GM21723 (cell line): ENCODE results near the gene NRCAM.

ENCODE experiments used
- ATAC-seq: cut with Tn5 transposase; IDR thresholded peaks from one replicate; pipeline ENCODE4 v1.9.1; 2021; ENCODE audit warnings: mild to moderate bottlenecking, moderate library complexity; ENCODE audit not compliant: unreplicated experiment

NRCAM gene

DNA sequence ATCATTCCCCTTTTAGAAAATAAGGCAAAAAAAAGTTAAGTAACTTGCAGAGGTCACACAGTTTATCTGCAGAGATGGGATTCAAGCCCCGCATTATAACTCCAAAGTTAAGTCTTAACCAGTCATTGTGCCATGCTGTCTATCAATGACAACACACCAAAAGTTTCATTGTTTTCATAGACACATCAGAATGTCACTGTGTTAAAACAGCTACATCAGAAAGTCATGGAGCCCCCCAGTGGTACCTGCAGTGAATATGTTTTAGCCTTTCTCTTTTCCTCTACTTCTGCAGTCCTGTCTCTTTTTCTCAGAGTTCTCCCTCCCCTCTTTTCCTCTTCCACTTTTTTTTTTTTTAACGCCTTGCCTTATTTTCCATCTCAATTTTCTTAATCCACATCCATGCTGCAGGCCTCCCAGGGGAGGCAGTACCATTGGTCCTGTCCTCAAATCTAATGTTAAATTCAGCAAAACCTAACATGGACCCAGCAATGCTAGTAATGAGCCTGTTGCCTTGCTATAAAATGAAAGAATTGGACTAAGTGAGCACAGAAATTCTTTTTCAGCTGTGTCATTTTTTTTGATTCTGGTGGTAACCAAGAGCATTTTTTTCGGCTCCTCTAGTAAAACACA is 3.8 kb upstream of the NRCAM start:
- no peak for ATAC-seq

DNA sequence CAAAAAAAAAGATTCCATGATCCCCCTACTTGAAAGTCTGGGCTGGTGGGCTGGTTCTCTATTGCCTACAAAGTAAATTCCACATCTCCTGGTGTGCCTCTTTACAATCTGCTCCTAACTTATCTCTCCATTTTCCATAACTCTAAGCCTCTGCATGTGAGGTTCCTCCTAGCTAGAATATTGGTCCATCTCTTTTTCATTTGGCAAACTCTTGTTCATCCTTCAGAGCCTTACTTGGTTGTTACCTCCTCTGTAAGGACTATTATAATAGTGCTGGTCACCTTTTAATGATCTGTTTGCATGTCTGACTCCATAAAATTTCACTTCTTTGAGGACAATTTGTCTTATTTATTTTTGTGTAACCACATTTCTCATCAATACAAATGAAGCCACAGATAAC is 1.6 kb upstream of the NRCAM start:
- ATAC-seq = no peak

DNA sequence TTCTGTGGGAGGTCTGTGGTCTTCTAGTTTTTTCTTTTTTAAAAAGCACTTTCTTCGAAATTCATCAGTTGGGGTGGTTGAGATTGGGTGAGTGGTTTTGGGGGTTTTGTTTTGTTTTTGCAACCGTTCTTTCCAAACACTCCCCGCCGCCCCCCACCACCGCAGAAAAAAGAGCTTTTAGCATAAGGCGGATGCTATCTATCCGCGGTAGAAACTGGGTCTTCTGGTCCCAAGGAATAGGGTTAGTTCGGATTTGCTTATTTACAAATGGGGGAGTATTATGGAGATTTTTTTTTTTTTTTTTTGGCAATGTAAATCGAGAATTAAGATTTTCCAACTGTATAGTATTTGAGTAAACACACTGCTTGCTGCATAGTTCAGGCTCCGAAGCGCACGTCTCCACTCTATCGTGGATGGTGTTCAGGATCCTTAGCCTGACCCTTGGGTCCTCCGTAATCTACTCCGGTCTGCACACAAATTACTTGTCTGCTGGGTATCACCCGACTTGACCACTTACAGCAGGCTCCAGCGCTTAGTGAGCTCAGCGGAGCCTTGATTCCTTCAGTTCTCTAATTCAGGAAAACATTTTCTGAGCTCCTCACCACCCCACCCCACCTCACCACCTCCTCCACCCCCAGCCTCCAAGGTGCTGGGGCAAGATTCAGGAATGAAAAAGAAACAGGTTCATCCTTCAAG is 757 bp upstream of the NRCAM start:
- no peak for ATAC-seq

DNA sequence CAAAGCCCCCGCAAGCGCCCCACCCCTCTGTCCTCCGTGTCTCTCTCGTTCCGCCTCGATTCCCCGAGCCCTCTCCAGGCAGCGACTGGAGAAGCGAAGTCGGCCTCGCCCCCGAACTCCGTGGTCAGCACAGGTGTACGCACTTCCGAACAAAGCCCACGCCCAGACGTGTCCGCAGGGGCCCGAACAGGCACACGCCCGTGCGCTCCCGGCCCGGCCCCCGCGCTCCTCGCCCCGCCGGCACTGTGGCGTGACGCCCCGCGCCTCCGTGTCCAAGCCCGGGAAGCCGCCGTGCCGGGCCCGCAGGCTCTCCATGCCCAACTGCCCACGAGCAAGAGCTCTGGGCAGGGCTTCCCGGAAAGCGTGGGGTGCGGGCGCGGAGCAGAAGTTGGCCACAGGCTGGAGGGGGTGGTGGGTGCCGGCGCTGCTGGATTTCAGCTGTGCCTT is 662 bp downstream of the NRCAM start:
- peak; percentile 22 for ATAC-seq

DNA sequence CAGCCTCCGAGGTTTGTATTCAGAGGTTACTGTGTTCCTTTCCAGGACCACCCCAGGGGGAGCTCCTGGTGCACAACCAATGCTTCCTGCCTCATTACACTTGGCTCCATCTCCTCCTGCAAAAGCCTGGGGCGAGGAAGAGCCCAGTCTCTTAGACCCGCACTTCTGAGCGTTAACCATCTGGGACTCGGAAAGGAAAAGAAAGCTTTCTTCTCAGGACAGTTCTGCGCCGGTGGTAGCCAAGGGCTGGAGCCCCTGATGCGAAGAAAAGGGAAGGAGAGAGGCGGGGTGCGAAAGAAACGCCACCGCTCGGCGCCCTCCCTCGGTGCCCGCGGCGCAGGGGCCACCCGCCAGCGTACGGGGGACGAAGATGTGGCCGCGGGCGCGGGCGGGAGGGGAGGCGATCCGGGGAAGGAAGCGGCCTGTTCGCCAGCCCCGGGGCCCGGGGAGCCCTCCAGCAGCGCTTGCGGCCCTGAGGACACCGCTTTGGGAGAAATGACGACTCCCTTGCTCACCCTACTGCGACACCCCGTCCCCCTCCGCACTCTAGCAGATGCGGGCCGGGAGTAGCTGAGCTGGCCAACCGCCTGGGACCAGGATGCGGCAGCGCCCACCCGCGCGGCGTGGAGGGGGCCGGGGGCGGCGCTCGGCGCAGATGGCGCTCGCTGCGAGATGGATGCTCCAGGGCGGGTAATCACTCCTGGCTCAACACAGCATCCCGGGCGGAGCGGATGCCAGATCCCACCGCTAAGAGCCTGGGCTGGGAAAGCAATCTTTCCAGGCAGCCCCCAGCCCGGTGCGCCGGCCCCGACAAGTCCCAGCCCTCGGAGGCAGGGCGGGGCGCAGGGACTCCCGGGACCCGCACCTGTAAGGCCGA is 1.3 kb downstream of the NRCAM start:
- no peak for ATAC-seq

DNA sequence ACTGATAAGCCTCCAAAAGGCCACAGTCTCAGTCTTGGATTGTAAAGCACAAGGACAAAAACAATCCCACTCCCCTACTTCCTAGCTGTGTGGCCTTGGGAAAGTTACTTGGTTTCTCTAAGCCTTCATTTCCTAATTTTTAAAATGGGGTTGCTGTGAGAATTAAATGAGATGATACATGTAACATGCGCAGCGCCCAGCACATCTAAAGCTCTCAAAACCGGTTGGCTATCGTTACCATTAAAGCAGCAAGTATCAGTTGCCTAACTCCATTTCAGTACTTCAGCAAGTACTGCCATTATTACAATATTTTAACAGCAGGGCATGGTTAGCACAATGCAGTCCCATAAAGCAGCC is 1.9 kb downstream of the NRCAM start:
- no peak for ATAC-seq

DNA sequence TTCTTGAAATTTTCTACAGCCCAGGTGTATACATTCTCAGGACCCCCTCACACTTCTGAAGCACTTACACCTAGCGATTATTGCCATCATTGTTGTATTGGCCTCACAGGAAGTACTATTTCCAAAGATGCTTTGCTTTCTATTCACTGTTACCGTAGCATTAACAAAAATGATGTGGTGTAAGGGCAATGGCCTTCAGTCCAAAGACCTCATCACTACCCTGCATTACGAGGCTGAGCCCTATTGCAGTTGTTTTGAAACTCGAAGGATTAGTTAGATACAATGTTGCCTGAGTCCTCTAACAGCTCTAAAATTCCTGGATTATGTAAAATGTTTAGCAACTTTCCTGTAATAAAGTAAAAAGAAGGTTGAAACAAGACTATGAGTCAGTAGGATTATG is 2.9 kb downstream of the NRCAM start:
- no peak for ATAC-seq

DNA sequence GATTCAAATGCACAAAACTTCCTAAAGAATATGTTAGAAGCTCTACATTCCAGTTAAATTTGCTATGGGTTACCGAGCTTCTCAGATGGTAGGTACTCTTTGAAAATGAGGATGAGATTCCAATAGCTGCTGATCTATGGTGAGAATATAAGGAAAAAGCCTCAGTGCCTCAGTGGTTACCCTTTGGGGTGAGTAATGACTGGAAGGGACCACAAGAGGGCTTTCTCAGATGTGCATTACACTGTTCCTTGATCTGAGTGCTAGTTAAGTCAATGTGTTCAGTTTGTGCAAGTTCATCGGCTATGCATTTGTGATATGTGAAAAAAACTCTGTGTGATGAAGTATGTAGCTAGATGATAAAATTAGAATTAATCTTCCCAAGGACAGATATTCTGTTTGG is 3.5 kb downstream of the NRCAM start:
- peak; percentile 40 for ATAC-seq

DNA sequence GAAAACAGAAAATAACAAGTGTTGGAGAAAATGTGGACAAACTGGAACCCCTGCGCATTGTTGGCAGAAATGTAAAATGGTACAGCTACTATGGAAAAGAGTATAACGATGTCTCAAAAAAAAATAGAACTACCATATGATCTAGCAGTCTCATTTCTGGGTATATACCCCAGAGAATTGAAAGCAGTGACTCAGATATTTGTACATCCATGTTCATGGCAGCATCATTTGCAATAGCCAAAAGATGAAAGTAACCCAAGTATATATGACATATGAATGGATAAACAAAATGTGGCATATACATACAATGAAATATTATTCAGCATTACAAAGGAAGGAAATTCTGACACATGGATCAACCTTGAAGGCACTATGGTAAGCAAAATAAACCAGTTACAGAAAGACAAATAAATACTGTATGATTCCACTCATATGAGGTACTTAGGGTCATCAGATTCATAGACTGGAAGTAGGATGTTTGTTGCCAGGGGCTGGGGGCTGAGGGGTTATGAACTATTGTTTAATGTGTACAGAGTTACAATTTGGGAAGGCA is 4.9 kb downstream of the NRCAM start:
- ATAC-seq = no peak

DNA sequence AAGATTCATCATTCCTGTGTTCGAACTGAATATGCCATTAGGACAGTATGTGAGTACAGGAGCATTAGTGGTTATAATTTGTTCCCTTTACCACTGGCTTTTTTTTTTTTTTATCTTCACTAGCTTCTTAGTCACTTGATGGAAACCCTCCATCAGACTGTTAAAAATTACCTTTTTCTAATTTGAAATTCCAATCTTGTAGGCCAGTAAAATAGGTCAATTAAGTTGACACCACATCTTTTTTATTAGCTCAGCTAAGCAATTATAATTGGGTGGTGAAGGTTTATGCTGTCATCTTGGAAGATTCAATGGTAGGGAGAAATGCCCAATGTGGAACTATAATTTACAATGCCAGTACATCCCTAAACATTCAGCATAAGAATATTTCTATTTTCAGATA is 6.1 kb downstream of the NRCAM start:
- ATAC-seq = no peak

DNA sequence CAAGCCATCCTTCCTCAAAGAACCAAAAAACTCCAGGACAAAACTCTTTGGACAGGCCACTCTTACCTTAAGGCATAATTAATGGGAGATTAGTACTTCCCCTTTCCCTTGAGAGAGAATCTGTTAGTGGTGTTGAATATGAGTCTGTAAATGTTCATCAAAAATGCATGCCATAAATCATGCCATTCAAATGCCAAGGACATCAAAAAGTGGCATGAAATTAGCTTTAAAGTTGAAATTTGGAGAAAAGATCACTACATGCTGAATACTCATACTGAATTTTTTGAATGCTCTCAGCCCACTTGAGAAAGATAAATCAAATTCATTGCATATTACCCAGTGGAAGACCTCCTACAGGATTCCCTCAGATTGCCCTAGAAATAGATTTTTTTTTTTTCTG is 6.7 kb downstream of the NRCAM start:
- ATAC-seq = no peak

DNA sequence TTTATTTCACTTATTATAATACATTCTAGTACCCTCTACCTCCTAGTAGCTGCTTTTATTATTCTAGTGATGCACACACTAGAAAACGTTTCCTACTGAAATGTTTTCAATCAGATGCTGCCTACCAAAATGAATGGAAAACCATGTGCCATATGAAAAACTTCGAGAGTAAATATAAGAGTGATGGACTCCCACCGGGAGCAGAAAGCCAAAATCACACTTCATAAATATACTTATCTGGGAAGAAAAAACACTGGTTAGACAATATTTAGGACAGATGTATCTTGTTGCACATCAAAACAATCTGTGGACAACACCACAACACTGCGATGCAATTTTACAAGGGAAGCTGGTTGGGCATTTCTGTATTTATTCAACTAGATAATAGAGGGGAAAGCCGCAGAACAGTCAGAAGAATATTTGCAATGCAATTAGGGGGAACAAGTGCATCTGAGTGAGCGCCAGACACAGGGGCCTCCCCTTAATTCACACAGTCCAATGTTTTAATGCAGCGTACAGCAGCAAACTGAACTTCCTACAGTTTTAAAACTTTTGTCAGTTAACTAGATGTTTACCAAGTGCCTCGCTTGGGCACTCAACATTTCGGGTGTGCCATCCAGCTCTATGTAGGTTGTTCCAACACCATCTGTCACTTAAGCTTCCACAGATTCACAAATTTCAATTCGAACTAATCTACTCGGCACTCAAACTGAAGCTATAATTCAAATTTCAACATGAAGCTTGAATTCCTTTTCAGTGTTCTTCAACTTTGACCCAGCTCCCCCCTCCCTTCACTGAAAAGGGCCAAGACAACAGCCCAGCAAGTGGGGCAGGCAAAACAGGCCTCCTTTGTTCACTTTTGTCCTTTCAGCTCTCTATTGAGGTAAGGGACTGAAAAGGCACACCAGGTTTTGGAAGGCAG is 7.4 kb downstream of the NRCAM start:
- no peak for ATAC-seq

DNA sequence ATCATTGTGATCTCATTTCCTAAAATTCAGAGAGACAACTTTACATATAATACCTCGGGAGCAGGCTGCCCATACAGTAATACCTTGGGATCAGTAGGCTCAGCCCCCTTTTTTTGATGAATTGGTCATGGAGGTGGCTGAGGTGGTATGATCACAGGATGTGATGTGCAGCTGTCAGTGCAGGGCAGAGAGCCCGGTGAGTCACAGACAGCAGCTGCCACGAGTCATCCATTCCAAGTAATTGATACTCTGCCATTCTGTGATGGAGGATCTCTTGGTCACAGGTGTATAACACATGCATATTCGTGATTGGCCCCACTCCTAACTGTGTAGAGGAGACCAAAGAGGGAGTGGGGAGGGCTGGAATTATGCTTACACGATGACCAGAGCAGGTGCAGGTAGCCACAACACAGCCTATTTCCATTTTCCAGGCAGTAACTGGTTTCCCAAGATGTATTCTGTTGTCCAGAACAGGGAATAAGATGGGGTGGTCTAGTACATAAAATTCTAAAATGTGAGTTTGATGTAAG is 14.1 kb downstream of the NRCAM start:
- ATAC-seq = no peak

DNA sequence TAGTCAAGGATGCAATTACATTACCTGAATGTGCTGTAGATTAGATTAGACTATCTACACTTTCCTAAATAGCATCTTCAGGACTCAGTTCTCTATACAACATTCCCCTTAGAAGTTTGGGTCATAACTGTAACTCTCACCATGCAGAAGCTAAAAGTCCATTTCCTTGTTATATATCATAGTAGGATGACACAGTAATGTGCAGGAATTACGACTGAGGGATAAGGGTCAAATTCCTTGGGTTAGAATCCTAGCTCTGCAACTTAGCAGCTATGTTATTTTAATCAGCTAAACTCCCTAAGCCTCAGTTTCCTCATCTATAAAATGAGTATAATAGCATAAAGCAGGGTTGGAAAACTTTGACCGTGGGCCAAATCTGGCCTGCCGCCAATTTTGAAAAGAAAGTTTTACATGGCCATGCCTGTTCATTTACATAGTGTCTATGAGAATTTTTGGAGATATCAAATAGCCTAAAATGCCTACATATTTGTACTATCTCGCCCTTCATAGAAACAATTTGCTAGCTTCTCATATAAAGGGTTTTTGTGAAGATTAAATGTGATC is 14.8 kb downstream of the NRCAM start:
- ATAC-seq = no peak

DNA sequence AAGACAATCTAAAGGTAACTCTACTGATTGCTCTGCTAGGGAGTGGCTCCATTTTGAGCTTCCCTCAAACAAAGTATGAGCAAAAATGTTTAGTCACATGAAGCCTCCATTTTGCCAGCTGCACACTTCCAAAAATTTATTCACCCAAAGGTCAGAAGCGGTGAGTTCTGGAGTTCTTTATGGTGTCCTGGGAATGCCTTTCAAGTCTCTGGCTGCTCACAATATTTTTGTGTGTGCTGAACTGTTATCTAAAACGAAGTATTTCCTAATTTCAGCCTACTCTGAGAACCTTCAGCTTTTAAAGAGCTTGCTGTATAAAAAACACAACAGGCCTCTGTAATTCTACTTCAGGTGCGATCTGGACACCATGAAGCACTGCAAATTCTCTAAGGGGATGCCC is 15.6 kb downstream of the NRCAM start:
- ATAC-seq = no peak

DNA sequence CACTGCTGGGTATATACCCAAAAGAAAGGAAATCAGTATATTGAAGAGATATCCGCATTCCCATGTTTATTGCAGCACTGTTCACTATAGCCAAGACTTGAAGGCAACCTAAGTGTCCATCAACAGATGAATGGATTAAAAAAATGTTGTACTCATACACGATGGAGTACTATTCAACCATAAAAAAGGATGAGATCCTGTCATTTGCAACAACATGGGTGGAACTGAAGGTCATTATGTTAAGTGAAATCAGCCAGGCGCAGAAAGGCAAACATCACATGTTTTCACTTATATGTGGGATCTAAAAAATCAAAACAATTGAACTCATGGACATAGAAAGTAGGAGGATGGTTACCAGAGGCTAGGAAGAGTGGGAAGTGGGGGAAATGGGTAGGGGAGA is 19.3 kb downstream of the NRCAM start:
- no peak for ATAC-seq

DNA sequence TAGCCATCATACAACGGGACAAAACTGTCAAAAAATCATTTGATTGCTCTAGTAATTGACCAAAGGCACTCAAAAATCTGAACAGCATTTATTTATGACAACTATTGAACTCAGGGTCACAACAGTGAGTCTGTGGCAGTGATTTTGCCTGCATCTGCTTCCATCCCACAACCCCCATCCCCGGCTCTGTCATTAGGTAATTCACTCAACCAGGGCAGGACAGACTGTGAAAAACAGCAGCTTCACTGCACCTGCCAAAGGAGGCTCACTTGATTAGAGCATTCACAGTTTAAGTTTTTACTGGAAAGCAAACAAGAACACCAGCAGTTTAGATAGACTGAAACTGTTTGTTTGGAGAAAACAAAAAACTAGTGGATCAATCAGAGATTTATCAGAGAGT is 22.2 kb downstream of the NRCAM start:
- ATAC-seq = no peak

DNA sequence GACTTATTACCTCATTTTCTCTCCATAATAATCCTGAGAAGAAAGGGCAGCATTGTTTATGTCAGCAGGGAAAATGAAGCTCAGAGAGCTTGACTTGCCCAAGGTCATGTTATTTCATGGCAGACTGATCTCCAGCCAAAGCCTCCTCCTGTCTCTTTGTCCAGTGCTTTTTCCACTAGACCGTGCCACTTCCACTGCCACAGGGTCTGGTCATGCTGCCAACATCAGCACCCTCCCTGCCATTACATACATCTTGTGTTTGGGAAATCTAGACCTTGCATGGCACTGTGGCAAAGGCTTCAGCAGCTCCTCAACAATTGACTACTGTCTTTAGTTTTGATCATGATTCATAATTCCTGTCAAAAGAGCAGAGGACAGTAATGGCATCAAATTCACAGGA is 25.1 kb downstream of the NRCAM start:
- no peak for ATAC-seq

DNA sequence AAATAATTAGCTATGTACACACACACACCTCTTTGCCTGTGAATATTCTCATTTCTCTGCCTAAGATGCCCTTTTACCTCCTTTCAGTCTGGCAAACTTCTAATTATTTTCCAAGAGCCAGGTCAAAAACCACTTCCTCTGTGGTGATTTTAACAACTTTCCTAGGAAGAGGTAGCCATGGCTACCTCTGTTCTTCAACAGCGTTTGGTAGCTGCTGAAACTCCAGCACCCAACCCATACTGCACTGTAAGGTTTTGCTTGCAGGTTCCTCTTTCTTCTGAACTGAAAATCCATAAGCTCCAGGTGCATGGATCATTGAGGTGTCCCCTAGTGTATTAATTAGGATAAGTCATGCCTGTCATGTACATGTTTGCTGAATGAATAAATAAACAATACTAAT is 25.6 kb downstream of the NRCAM start:
- ATAC-seq = no peak

DNA sequence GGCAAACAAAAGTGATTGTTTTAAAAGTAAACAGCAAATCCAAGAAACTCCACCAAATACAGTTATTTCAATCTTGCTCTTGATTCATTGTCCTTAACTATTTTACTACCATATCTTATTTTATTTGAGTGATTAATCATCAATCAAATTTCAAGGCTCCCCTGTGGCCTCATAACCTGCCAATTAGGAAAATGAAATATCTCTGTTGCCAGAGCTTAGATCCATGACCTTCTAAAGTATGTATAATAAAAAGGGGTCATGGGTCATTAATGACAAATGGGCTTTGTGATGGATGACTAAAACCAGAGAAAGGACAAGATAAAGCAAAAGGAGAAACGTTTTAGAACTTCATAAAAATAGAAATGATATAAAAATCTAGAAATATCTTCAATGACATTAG is 28.5 kb downstream of the NRCAM start:
- ATAC-seq = no peak
